Hematopoietic multipotent progenitor cell (in vitro differentiated cells): Measurements from ENCODE around the gene PRDM11. TPM values are rescaled to one million over a fixed set of nuclear protein-coding genes. Genes with fewer than 3 reads are reported as not detected.

ENCODE experiments used
- DNase-seq, 3 donors: peaks; one replicate each; pipeline ENCODE4 v3.0.0-alpha.2; 2011 to 2015; ENCODE audit warnings: low read depth in 2 of 3, low spot score in 2 of 3
- total RNA-seq: library from RNA; depleted of rRNA; stranded (reverse); fragments of >200 nt; gene quantifications from one replicate; pipeline ENCODE4 v1.2.3, GENCODE V29; 2012

Gene PRDM11
- total RNA-seq, 1 donor, result 18.0 TPM

DNA sequence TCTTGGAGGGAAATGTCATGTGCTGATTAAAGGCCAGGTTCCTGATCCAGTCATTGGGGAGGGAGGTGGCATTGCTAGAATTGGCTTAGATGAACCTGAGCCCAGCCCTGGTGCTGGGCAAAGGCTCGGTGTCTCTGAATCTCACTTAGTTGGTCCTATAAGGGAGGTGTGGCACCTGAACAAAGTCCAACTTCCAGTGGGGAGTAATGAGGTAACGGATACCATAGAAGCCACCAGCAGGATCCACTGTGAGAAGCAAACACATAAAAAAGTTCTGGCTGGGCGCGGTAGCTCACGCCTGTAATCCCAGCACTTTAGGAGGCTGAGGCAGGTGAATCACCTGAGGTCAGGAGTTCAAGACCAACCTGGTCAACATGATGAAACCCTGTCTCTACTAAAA lies 26.6 kb downstream of the PRDM11 start:
- DNase-seq, result no peak

DNA sequence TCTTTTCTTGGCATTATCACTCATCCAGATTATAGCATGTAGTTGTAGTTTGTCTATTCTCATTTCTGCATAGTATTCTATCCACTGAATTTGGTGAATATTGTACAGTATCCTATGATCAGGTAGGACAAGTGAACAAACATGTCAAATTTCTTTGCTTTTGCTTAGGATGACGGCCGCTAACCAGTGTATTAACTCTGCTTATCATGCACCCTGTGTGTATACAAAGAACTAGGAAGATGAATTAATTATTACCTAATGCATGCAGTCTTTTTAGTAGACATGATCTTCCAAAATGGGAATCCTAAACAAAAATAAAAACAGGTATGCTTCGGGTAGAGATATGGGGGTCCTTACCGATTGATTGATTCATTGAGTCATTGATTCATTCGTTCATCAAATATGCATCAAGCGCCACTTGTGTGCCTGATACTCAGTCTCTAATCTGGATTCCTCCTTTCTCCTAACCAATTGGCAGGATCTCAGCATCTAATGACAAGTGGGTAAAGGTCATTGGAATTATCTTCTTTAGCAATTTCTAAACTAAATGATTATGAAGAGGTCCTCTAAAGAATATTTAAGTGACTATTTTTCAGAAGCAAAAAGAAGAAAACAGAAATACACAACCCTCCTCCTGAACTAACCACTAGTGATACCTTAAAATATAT lies 27.9 kb downstream of the PRDM11 start:
- DNase-seq, result no peak

DNA sequence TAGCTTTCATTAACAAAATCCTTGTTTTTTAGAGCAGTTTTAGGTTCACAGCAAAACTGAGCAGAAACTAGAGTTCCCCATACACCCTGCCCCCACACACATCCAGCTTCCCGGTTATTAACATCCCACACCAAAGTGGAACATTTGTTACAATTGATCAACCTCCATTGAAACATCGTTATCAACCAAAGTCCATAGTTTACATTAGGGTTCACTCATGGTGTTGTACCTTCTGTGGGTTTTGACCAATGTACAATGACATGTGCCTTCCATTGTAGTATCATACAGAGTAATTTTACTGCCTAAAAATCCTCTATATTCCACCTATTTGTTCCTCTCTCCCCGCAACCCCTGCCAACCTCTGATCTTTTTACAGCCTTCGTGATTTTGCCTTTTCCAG lies 28.5 kb downstream of the PRDM11 start:
- DNase-seq, result no peak

DNA sequence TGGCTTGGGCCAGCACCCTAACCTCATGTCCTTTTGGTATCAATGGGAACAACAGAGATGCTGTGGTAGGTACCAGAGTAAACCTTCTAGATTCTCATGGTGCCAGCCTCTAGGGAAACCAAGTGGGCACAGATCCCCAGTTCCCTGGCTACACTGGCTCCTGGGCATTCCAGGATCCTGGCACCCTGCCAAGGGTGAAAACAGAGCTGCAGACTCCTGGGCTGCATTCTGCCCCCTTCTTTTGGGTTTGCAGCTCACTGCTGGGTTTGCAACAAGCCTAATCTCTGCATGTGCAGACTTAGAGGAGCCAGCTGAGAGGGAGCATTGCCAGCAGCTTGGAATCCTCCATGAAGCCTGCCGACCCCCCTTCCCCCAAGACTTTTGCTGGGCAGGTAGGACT lies 30.6 kb downstream of the PRDM11 start:
- no peak for DNase-seq

- DNase-seq, result no peak
These were observed 31.8 kb downstream of the PRDM11 start for GRCh38 chr11:45178223-45178622.

DNA sequence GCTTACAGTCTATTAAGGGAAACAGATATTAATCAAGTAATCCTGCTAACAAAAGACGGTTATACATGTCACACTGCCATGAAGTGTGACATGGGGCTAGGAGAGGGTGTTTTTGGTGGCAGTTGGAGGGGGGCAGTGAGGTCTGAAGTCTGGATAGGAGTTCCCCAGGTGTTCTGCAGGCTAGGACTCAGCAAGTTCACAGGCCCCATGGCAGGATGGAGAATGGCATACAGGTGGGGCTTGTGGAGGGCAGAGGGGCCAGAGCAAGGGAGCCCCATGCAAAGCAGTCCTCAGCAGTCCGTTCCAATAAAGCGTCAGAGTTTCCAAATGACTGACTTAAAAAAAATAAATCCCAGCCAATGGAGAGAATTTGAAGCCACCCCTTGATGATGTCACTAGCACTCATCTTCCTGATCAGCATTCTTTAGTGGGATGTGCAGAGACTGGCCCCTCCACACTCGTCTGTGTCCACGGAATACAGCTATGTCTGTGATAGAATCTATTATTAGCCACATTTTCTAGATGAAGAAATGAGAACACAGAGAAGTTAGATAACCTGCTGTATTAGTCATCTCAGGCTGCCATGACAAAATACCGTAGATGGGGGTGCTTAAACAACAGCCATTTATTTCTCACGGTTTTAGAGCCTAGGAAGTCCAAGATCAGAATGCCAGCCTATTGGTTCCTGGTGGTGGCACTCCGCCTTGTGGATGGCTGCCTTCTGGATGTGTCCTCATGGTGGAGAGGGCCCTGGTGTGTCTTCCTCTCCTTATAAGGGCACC lies 32.6 kb downstream of the PRDM11 start:
- peak in 1 of 3 donors; percentile 32 for DNase-seq

GRCh38 chr11:45179686-45180178 lies 33.3 kb downstream of the PRDM11 start:
- no peak for DNase-seq

DNA sequence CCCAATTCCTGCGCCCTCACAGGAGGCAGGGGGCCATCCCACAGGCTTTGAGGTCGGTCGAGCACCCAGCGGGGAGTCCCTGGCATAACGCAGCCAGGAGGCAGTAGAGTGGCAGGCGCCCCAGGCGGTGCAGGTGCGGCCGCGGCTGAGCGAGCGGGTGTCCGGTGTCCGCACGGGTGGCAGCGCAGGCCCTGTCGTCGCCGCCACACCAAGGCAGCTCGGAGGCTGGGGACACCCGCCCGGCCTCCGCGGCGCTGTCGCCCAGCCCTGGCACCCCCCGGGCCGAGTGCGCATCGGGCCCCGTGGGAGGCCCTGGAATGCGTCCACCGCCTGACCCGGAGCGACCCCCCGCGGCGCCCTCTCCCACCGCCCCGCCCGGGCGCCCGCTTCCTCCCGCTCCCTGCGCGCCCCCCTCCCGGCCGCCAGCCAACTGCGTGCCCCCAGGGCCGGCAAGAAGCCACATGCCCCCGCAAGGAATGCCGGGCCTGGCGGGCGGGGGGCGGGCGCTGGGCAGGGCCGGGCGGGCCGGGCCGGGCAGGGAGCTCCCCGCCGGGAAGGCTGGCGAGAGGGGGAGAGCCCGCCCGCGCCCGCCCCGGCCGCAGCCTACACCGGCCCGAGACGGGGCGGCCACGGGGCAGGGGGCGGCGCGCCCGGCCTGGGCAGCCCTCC lies 33.9 kb downstream of the PRDM11 start:
- peak in 2 of 3 donors; percentile 29 to 45 for DNase-seq

DNA sequence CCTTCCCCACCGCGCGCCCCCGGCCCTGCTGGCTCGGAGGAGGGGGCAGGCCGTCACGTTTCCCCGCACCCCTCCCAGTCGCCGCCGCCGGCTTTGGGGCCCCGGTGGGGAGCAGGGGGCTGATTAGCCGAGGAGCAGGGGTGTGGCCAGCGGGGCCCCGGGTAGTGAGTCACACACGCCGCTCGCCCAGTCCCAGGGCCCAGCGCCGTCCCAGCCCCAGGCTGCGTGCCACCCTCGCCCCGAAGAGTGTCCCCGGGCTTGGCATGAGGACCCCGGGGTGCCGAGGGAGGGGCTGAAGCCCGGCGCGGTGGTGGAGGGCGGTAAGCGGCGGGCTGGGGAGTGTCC lies 34.4 kb downstream of the PRDM11 start:
- DNase-seq, result peak in 2 of 3 donors; percentile 79 to 84

GRCh38 chr11:45181193-45181888 lies 34.9 kb downstream of the PRDM11 start:
- no peak for DNase-seq

- no peak for DNase-seq
These were observed 35.6 kb downstream of the PRDM11 start for GRCh38 chr11:45181889-45182550.

- peak in 2 of 3 donors; percentile 26 to 33 for DNase-seq
These were observed 36.5 kb downstream of the PRDM11 start for GRCh38 chr11:45182902-45183301.

GRCh38 chr11:45184640-45185039 lies 38.2 kb downstream of the PRDM11 start:
- no peak for DNase-seq

DNA sequence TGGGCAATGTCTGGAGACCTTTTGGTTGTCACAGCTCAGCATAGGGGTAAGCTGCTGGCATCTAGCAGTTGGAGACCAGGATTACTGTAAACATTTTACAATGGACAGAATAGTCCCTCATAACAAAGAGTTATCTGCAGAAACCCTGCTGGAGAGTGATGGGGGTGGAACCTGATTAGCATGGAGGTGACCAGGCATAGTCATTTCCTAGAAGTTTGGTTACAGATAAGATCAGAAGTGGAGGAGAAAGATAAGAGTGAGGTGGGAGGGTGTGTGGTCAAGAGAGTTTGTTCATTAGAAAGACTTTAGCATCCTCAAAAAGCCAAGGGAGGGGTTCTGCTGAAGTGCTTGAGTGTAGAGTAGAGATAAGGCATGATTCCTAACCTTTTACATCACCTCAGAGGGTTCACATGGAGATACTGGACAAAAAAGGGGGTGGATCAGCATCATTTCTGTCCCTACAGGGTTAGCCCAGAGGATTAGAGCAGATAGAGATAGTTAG lies 38.8 kb downstream of the PRDM11 start:
- DNase-seq, result peak in 2 of 3 donors; percentile 48 to 67

- no peak for DNase-seq
These were observed 40.9 kb downstream of the PRDM11 start for GRCh38 chr11:45187375-45187774.

- no peak for DNase-seq
These were observed 41.7 kb downstream of the PRDM11 start for GRCh38 chr11:45188127-45188526.

DNA sequence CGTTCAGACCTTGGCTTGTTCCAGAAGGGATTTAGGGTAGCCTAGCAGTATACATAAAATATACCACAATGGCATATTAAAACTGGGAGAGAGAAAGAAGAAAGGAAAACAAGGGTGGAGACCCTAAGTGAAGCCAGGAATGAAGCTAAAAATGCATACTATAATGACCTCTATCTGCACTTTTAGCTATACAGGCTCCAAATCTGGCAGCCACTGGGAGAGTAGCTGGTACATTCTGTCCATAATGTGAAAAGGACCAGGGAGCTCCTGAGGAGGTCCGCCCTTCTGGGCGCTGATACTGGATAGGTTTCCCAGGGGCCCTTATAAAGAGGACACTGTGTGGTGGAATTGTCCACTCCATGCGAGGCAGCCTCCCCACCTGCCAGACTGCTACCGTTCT lies 42.8 kb downstream of the PRDM11 start:
- no peak for DNase-seq

DNA sequence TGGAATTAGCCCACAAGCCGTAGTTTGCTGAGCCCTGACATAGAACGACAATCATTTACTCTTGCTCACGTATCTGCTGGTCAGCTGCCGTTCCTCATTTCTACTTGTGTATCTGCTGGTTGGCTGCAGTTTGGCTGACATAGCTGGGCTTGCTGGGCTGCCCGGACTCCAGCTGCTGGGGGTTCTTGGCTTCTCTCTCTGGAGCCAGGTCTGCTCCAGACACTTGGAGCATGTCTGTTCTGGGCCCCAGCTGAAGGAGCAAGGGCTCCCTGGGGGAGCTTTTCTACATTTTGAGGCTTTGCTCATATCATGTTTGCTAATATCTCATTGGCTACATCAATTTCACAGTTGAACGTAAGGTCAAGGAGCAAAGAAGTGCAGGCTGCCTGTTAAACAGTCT lies 47.3 kb downstream of the PRDM11 start:
- no peak for DNase-seq

- no peak for DNase-seq
These were observed 58.3 kb downstream of the PRDM11 start for GRCh38 chr11:45204761-45205160.

- DNase-seq, result no peak
These were observed 59.5 kb downstream of the PRDM11 start for GRCh38 chr11:45205978-45206377.
